NCI-H128 (cell line): ENCODE measurements around the gene POPDC3.

ENCODE experiments used
- DNase-seq: peaks from one replicate; lab custom pipeline; 2025; ENCODE audit not compliant: unreplicated experiment; lab: John Stamatoyannopoulos, UW

The POPDC3 gene

GRCh38 chr6:105161421-105161820, 18.4 kb downstream of the POPDC3 start:
- no peak for DNase-seq

DNA sequence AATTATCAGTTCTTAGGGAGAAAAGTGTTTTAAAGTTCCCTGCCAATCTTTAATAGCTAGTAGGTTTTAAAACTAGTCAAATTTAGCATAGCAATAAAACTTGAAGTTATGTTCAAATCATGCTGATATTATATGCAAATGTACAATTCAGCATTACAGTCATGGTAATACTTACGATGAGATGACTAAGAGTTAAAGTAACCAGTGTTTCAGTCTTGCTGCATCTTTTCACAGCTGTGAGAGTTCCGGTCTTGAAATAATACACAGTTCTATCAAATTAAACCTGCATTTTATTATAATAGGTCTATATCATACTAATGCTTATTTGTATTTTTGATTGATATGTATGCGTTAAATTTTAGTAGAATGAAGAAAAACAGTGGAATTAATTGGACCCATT, 26.1 kb downstream of the POPDC3 start:
- no peak for DNase-seq

- DNase-seq, result no peak
Measured at GRCh38 chr6:105152880-105153279, 26.9 kb downstream of the POPDC3 start.

DNA sequence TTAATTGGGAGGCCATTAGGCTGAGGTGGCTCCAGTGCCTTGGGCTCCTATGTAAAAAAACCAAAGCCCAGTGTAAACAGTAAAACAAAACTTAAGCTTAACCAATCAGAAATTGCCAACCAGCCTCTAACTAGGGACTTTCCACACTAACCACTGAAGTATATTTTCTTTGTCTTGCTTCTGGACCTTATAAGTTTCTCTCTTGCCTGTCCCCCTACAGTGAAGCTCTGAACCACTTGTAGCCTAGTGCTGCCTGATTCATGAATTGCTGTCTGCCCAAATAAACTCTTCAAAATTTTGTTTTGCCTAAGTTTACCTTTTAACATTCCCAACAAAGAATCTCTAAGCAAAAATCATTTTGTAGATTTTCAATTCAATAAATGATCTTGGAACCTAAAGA, 28.2 kb downstream of the POPDC3 start:
- DNase-seq, result no peak

DNA sequence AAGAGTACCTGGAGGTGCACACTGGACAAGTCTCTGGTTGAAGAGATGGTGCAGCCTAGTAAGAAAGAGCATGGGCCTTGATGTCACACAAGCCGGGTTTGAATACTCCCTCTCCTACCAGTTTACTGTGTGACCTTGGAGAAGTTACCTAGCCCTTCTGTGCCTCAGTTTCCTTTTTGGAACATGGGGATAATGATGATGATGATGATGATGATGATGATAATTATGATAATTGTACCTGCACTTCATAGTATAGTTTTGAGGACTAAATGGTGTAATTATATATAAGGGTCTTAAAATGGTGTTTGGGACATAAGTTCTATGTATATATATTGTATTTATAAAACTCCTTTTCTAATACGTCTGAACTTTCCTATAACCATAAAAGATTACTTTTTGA, 41.7 kb downstream of the POPDC3 start:
- DNase-seq, result no peak

GRCh38 chr6:105137388-105137787, 42.4 kb downstream of the POPDC3 start:
- DNase-seq, result no peak

GRCh38 chr6:105136431-105137350, 43.1 kb downstream of the POPDC3 start:
- DNase-seq, result no peak

- no peak for DNase-seq
Measured at GRCh38 chr6:105135907-105136430, 43.8 kb downstream of the POPDC3 start.

DNA sequence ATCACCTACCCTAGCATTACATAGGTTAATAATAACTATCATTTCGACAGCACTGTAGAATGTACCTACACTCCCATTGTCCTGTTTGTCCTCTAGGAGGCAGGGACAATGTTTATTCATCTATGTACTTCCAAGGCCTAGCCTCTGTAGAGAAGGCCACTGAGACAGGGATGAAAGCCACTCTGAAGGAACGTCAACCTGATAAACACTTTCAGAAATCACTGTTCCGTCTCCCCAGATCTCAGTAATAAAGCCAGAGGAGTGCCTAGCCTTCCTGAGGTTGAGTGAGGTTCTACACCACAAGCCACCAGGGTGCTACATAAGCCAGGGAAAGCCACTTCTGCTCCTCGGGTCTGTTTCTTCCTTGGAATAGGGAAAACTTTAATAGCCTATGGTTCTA, 44.8 kb downstream of the POPDC3 start:
- no peak for DNase-seq

- no peak for DNase-seq
Measured at GRCh38 chr6:105122717-105123116, 57.1 kb downstream of the POPDC3 start.

GRCh38 chr6:105121981-105122380, 57.8 kb downstream of the POPDC3 start:
- no peak for DNase-seq

- no peak for DNase-seq
Measured at GRCh38 chr6:105120570-105120969, 59.2 kb downstream of the POPDC3 start.

DNA sequence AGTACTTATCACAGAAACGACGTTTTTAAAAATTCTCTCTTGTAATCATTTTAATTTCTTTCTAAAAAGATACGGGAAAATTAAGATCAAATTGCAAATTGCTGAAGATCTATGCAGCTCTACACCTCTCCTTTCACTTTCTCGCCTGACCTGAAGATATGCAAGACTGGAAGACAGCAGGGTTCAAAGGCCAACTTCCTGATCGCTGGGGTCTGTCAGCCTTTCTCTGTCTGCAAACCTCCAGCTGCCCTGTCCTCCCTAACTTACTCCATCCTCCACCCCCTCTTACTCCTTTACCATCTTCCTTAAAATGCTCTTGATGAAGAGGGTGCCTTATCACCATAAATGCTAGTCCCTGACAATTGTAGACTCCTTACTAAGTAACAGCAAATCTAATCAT, 63.7 kb downstream of the POPDC3 start:
- DNase-seq, result no peak

GRCh38 chr6:105113422-105113821, 66.4 kb downstream of the POPDC3 start:
- DNase-seq, result no peak

DNA sequence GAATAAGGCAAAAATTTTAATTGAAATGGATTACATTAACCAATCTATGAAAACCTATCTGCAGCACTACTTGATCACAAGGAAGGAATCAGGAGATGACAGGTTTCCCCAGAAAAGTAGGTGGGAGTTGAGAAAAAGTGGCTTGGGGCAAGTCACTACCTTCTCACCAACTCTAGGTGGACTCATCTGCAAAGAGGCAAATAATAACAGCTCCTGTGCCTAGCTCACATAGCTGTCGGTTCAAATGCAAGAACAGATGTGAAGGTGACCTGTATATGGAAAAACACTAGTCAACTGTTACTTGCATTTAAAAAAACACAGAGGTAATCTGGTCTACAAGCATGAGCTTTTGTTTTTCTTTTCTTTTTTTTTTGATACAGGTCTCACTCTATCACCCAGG, 67.2 kb downstream of the POPDC3 start:
- DNase-seq, result no peak

GRCh38 chr6:105111871-105112270, 67.9 kb downstream of the POPDC3 start:
- DNase-seq, result no peak

GRCh38 chr6:105111105-105111504, 68.7 kb downstream of the POPDC3 start:
- no peak for DNase-seq

GRCh38 chr6:105109955-105110895, 69.6 kb downstream of the POPDC3 start:
- DNase-seq, result no peak

DNA sequence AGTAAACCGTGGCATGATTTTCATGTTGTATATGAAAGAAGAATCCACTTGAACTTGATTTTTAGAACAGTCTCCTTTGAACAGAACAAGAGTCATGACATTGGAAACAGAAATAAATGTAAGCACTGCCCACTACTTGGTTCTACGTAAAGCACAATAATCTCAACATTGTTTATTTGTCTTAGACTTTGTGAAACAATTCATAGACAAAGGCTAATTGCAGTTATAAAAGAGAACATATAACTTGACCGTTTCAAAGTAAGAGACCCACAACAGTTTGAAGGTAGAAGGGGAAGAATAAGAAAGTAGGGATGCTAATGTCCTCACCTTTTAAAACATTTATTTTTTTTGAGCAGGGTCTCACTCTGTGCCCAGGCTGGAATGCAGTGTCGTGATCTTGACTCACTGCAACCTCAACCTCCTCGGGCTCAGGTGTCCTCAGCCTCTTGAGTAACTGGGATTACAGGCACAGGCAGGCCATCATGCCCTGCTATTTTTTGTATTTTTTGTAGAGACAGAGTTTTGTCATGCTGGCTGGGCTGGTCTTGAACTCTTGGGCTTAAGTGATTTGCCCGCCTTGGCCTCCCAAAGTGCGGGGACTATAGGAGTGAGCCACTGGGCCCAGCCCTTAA, 71.1 kb downstream of the POPDC3 start:
- DNase-seq, result no peak
